ENCODE data around the gene WDR81.

DNA sequence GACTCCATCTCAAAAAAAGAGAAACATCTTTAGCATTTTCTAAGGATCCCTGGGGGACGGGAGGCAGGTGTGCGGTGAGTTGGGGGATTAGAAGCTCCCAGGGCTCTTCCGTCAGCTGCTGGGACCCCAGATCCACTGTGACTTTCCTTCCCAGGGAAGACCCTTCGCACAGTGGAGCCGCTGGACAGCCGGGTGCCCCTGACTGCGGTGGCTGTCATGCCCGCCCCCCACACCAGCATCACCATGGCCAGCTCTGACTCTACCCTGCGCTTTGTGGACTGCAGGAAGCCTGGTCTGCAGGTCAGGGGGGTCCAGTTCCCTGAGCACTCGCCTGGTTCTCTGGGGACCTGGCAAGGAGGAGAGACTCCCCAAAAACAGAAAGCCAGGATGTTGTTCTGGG lies 10.9 kb downstream of the WDR81 start:
- TF ChIP-seq CTCF (IDR thresholded peaks at IDR 0.05) = no peak
- TF ChIP-seq POLR2A (IDR thresholded peaks at IDR 0.05) = no peak

Data from esophagus squamous epithelium (tissue), 4 donors.